Stimulated activated CD8-positive, alpha-beta memory T cell treated with anti-CD3 and anti-CD28 coated beads, Interleukin-7, amount 100 ng/mL, for 24 hours (primary cell): ENCODE results near the gene GLYAT.
"Not testable (repeated sequence)": the region's sequence is repeated elsewhere in the genome, so short reads cannot be mapped to it uniquely, and the experiment has no call there.

Source experiments
- DNase-seq: peaks from one replicate; pipeline ENCODE4 v3.0.0-alpha.2; 2020; ENCODE audit warnings: low read depth

The GLYAT gene

DNA sequence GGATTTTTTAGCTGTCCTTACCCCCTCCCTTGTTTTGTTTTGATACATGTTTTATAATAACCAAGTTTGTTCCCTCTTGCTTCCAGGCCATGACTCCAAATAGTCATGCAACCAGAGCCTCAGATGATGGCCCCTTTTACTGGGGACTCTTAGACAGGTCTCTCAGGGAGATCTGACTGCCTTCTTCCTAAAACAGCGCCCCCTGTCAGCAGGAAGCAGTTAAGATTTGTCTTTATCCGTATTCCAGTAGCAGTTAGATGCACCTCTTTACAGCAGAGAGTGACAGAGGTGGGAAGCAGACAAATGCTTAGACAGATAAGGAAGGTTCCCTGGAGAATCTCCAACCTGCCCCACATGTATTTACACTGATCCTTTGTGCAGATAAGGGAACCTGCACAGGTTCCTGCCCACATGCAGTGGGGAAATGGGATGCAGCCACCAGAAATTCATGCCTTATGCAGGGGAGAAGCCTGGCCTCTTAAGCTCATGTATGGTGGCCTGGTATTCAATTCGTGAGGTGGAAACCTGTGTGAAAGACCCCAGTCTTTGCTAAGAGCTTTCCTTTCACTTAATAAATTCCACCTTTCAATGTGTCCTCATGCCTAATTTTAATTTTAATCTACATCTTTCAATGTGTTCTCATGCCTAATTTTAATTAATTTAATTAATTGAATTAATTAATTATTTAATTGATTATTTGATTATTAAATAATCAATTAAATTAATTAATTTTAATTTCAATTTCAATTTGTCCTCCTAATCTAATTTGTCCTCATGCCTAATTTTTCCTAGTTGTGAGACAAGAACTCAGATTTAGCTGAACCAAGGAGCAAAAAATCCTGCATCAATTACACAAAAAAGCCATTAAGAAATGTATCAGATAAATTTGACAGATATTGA is 11.5 kb upstream of the GLYAT start:
- no peak for DNase-seq

DNA sequence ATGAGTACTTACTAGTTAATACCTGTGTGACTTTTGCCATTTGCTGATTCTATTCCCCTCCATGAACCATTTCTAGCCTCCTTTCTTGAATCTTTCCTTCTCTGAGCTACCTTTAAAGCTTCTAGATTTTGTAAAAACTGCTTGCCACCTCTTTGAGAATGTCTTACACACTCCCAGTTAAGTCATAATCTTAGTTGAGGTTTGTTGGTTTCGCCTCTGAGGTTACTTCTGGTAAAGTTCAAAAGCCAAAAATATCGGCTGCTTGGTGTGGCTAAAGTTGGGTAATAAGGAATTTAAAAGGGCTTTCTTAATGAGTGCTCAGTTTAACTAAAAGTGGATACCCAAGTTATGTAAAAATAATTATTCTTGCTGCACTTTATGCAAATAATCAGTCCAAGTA is 10.4 kb upstream of the GLYAT start:
- DNase-seq = no peak

DNA sequence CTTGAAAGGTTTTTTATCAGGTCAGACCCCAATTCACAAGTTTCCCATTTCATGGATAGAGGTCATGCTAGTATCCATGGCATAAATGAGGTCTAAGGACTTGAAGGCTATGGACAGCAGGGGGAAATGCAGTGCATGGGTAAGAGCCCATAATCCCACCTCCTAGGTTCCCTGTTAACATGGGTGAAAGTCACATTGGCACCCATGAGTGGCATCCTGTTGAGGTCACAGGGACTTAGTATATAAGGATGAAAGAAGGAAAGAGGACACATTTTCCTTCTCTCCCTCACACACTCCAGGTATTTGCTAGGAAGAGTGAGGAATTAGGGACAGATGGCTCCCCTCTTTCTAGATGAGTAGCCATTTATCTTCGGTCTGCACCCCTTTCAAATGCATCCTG is 9.4 kb upstream of the GLYAT start:
- no peak for DNase-seq

DNA sequence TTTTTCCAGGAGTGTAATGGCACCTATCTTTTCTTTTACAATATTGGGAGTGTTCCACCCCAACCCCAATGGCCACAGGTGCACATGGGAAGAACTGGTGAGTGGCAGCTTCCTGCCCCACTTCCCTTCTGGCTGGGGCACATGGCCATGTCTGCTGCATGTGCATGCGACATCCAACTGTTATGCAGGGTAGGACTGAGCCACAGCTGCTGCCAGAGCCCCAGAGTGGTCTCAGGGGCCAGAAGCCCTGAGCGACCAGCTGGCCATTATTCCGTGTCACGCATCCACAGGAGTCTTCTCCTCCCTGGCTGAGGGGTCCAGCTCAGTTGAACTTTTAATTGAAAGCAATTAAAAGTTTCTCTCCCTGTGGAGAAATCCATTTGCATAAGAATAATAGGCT is 8.7 kb upstream of the GLYAT start:
- DNase-seq = no peak

DNA sequence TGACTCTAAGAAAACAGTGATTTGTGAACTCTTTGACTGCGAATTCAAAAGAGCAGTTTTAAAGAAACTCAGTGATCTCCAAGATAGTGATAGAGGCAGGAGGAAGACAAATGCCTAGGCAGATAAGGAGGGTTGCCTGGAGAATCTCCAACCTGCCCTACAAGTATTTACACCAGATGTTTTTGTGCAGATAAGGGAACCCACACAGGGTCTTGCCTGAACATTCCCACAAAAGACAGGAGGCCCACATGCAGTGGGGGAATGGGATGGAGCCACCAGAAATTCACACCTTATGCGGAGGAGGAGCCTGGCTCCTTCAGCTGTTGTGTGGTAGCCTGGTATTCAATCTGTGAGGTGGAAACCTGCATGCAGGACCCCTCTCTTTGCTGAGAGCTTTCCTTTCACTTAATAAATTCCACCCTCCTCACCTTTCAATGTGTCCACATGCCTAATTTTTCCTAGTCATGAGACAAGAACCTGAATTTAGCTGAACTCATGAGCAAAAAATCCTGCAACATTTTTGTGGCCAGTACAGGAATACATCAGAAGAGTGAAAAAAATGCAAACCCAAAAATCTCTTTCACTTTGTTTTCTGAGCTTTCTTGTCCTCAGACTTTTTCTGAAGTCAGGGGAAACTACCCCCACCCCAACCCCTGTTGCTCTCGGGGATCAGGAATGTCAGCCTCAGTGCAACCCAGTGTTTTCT is 8.1 kb upstream of the GLYAT start:
- DNase-seq = no peak

DNA sequence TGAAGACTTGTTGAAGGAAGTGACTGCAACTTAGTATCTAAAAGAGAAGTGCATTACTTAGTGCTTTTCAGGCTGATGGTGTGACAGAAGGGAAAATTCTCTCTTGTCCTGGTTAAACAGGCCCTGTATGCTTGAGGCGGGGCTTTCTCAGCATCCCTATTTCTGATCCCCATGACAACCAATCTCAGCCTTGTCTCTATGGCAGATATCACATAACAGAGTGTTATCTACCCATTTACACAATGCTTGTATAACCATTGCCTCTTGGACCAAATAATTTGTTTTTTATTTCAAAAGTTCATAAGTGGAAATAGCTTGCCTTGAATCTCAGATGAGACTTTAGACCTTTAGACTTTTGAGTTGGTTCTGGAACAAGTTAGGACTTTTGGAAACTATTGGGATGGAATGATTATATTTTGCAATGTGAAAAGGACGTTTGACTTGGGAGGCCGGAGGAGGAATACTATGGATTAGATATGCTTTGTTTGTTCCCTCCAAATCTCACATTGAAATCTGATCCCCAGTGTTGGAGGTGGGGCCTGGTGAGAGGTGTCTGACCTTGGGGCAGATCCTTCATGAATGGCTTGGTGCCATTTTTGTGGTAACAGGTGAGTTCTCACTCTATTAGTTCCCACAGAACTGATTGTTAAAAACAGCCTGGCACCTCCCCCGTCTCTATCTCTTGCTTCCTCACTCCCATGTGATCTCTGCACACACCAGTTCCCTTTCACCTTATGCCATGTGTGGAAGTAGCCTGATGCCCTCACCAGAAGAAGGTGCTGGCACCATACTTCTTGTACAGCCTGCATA is 3.1 kb upstream of the GLYAT start:
- DNase-seq = no peak

DNA sequence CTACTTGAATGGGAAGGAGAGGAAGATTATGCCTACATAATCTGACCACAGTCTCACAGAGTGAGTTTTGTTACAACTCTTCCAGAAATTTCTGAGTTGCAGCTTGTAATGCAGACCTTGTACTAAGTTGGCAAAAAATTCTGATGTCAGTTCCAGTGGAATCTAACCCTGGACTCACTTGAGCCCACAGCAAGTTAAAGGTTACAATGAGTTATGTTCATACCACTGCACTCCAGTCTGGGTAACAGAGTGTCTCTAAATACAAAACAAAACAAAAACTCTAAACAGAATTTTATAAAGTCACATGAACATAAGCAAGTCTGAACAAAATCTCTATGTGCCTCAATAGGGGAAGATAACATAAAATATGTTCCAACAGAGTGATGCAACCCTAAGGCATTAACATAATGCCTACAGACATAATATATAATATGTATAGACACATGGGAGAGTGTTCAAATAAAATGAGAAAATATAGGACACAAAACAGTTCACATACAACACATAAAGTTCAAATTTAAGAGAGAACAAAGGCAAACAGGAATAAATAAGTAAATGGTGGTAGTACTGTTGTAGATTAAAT is 1.1 kb downstream of the GLYAT start:
- DNase-seq = no peak

DNA sequence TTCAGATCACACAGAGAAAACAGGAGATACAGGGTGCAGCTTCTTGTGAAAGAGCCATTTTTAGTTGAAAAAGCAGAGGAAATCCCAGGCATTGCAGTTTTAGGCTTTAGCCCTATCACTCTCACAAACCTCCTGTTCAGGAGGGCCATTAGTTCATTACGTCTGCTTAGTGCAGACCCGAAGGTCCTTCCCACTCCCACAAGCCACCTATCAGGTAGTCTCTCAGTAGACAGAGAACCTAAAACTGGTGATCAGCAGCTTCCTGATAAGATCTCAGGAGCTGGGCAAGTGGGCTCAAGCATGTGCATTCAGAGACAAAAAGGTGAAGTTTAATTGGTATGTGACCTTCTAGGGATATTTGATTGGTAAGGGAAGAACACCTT is 4.3 kb downstream of the GLYAT start:
- no peak for DNase-seq

DNA sequence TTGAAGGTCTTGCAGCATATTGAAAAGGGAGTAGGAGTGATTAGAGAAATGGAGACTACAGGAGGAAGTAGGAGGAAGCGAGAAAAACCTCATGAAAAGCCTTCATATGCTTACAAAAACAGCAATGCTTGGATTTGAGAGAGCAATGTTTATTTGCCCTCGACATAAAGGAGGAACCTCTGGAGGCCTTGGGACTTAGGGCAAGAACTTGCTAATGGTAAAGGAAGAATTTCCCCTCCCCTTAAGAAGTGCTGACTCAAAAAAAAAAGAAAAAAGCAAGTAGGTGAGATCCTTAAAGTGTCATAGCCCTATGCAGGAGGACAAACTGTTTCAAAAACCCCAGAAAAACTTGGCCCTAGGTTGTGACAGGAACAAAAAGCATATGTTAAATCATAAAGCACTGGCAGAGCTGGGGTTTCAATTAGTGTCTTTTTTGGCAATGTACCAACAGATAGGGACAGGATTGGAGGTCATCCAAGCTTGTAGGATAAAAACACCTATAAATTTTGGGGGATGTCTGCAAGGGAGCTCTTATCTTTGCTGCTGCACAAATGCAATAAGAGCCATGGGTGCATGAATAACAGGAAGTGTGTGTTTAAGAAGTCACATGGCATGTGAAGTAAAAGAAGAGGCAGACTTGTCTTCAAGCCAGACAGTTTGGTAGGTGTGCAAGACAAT is 4.9 kb downstream of the GLYAT start:
- DNase-seq = no peak

DNA sequence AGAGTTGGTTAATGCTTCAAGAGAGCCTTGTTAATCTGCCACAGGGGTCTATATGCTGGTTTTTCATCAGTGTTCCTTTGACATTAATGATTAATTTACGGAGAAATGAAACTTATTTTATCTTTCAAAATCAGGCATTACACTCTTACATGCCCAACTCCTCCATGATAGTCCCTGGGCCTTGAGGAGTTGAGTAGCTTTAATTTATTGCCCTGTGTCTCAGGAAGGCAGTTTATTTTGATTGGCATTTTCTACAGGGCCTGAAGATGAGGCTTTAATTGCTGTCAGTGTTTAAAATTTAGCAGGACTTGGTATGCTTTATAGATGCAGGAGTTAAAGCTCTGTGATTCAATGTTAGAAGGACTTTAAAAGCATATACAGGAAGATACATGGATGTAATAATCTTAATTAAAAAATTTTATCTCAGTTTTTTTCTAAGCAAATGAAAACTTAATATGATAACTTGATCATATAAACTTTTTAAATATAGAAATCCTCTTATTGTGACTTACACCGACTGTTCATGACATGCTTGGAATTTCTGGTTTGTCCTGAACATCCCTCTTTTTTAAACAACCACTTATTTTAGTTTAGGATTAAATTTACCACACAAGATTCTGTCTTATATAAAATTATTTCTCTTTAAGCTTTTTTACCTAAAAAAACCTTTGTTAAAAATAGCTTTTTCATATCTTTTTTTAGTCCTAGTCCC is 12.2 kb downstream of the GLYAT start:
- no peak for DNase-seq

DNA sequence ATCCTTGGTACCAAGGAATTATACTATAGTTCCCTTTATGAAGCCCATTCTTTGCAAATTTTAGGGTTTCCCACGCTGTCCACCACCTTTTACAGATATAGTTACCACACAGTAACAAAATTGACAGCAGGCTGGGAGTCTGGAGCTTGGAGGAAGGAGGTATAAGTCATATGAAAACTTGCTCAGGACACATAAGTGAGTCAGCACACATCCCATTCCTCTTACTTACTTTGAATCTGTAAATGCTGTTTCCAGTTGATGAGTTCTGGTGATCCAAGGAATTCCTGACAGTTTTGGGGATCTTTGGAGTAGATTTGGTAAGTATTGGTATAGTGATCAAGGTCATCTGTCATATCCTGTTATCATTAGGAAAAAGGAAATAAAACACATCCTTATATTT is 19.2 kb downstream of the GLYAT start:
- DNase-seq = no peak

DNA sequence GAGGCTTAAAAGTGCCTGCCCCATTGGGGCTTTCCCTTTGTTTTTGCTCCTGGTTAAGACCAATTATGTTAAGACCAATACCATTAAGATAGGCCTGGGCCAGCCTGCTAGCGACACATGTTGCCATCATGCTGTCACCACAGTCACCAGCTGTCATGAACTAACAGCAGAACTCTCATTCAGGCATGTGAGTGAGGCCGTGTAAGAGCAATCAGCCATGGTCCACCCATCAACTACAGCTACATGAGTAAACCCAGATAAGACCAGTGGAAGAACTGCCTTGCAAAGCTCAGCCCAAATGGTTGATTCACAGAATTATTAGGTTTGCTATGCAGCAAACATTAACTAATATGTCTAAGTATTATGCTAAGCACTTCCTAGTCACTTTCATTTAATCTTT is 19.9 kb downstream of the GLYAT start:
- no peak for DNase-seq

DNA sequence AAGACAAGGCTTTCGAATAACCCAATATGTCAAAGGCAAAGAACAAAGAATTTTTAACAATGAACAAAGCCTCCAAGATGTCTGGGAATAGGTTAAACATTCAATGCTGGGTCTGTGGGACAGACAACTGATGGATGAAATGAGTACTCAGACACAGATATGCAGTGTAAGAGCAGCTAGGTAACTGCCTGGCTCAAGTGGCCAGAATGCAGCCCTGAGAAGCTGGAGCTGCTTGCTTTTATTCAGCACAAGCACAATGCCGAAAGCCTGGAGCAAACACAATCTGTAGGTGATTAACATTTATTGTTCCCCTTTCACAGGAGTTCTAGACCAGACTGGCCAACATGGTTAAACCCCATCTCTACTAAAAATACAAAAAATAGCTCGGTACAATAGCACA is 24.0 kb downstream of the GLYAT start:
- DNase-seq = no peak

DNA sequence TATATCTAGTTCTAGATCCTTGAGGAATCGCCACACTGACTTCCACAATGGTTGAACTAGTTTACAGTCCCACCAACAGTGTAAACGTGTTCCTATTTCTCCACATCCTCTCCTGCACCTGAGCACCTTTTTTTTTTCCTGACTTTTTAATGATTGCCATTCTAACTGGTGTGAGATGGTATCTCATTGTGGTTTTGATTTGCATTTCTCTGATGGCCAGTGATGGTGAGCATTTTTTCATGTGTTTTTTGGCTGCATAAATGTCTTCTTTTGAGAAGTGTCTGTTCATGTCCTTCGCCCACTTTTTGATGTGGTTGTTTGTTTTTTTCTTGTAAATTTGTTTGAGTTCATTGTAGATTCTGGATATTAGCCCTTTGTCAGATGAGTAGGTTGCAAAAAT is 34.9 kb downstream of the GLYAT start:
- not testable (repeated sequence) for DNase-seq

DNA sequence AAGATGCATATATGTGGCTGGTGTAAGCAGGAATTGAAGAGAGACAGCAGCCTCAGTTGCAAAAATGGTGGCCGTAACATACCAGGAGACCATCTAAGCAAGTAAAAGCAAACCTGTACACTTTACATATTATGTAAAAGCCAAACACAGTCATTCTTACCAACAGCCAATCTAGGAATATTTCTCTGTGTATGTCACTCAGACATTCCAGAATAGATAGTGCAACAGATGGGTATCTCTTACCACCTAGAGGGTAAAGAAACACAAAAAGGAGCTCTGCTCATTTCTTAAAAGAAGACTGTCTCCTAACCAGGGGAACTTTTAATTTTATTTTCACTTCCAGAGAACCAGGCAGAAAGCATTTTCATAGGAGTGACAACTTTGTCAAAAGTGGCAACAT is 38.7 kb downstream of the GLYAT start:
- no peak for DNase-seq

DNA sequence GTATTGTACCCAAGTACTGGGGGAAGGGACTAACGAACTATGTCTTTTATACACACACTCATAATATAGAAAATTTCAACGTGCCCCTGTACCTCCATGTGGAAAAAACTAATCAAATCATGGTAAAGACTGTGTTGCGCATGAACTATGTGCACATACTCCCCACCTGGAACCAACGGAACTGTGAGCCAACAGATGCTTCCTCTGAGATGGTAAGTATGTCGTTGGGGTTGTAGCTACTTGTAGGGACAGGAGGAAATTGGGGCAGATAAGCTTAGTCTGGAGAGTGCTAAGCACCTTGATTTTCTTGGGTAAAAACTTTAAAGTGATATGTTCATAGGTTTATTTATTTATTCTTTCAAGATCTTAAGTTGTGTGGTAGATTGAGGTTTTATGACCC is 40.1 kb downstream of the GLYAT start:
- no peak for DNase-seq

DNA sequence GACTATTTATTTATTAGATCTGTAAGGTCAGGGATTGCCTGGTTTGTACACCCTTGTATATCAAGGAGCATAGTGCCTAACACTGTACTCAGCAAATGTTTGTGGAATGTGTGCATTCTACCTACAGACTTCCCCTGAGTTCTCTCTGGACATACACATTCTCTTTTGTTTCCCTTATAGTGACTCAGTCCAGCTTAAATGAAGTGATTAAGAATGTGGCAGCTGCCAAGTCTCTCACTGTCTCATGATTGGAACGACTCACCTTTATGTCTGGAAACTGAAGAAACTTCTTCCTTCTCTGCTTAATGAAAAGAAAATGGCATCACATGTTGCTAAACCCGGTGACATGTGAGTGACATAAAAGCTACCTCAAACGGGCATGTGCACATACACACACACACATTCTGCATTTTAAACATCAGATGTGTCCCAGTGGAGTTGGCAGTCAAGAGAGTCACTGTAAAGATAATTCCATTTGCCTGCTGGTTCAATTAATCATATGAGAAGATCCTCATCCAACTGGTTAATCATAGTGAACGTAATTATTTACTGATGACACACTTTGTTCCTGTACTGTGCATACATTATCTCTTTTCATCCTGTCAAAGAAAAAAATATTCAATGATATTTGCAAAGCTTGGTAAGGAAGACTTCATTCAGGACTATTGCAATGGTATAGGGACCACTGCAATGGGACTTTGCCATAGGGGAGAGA is 42.8 kb downstream of the GLYAT start:
- DNase-seq = no peak

DNA sequence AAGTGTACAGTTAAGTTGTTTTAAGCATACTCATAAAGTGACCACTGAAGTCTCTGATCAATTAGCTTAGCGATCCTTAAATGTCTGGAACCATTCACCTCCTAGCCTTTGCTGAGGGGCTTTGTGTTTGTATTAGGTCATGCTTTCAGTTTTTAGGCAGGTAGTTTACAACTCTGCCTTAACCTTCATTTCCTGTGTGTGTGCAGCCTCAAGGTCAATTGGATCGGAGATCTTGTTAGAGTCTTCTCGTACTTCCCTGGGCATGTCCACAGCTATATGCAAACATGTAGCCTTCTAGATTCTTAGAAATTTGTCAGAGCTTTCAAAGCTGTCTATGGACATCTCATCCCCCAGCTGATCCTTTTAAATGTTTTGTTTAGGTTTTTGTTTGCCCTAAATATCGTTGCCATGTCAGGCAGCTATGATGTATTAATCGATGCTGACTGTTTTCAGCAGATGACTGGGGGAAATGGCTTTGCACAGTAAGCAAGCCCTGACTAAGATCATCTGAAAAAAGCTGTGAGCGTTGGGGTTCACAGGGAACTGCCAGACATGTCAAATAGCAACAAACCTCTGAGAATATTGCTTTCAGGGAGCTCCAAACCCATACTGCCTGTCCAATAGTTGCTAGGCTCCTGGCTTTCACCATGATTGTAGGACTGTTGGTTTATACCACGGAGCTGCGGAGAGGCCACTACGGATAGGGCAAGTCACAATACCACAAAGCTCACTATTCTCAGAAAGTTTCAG is 45.6 kb downstream of the GLYAT start:
- no peak for DNase-seq

DNA sequence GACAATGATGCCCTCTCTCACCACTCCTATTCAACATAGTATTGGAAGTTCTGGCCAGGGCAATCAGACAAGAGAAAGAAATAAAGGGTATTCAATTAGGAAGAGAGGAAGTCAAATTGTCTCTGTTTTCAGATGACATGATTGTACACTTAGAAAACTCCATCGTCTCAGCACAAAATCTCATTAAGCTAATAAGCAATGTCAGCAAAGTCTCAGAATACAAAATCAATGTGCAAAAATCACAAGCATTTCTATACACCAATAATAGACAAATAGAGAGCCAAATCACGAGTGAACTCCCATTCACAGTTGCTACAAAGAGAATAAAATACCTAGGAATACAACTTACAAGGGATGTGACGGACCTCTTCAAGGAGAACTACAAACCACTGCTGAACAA is 49.1 kb downstream of the GLYAT start:
- DNase-seq = not testable (repeated sequence)

DNA sequence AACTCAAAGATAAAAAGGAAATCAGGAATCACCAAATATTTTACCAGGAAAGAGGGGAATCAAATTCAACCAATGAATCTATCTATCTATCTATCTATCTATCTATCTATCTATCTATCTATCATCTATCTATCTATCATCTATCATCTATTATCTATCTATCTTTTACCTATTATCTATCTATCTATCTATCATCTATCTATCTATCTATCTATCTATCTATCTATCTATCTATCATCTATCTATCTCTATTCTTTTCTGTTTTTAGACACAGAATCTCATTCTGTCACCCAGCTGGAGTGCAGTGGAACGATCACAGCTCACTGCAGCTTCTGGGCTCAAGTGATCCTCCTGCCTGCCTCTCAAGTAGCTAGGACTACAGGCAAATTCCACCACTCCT is 54.2 kb downstream of the GLYAT start:
- DNase-seq = not testable (repeated sequence)
